Measurements from ENCODE around the gene KLHL29.

KLHL29 gene

GRCh38 chr2:23694058-23695045, 309.4 kb downstream of the KLHL29 start:
- Mint-ChIP-seq H3K9me3 (no peaks in the 10 kb centered on the region), H3K36me3 (ENCODE audit: low read depth) (no peaks in the 10 kb centered on the region), H3K27me3 (no peaks in the 10 kb centered on the region), H3K27ac (no peak overlapping the region), H3K4me1 (no peaks in the 10 kb centered on the region), H3K4me3 (no peak overlapping the region)
- ATAC-seq (no peak), DNase-seq (no peak)

- Mint-ChIP-seq H3K27ac (no peak overlapping the region), H3K9me3 (no peaks in the 10 kb centered on the region), H3K27me3 (no peaks in the 10 kb centered on the region), H3K4me3 (no peak overlapping the region), H3K4me1 (no peaks in the 10 kb centered on the region), H3K36me3 (ENCODE audit: low read depth) (no peaks in the 10 kb centered on the region)
- ATAC-seq = no peak
- DNase-seq = no peak
Measured at GRCh38 chr2:23695214-23695889, 310.4 kb downstream of the KLHL29 start.

- ATAC-seq = no peak
- H3K4me1 Mint-ChIP-seq = no peaks in the 10 kb centered on the region
- no peaks in the 10 kb centered on the region for H3K36me3 Mint-ChIP-seq (ENCODE audit: low read depth)
- H3K9me3 Mint-ChIP-seq = no peaks in the 10 kb centered on the region
- no peak overlapping the region for H3K4me3 Mint-ChIP-seq
- DNase-seq = no peak
- no peak overlapping the region for H3K27ac Mint-ChIP-seq
- no peaks in the 10 kb centered on the region for H3K27me3 Mint-ChIP-seq
Measured at GRCh38 chr2:23695890-23696751, 311.1 kb downstream of the KLHL29 start.

GRCh38 chr2:23696752-23697045, 311.7 kb downstream of the KLHL29 start:
- Mint-ChIP-seq H3K36me3 (ENCODE audit: low read depth) (no peaks in the 10 kb centered on the region), H3K27me3 (no peaks in the 10 kb centered on the region), H3K9me3 (no peaks in the 10 kb centered on the region), H3K4me1 (no peaks in the 10 kb centered on the region), H3K4me3 (no peak overlapping the region), H3K27ac (no peak overlapping the region)
- DNase-seq = no peak
- ATAC-seq = no peak

GRCh38 chr2:23697256-23698075, 312.5 kb downstream of the KLHL29 start:
- ATAC-seq (no peak), DNase-seq (no peak)
- no peaks in the 10 kb centered on the region for H3K4me1 Mint-ChIP-seq
- H3K9me3 Mint-ChIP-seq = no peaks in the 10 kb centered on the region
- H3K4me3 Mint-ChIP-seq = no peak overlapping the region
- no peaks in the 10 kb centered on the region for H3K36me3 Mint-ChIP-seq (ENCODE audit: low read depth)
- H3K27ac Mint-ChIP-seq = no peak overlapping the region
- no peaks in the 10 kb centered on the region for H3K27me3 Mint-ChIP-seq

- ATAC-seq (no peak), DNase-seq (no peak)
- Mint-ChIP-seq H3K9me3 (no peaks in the 10 kb centered on the region), H3K4me3 (no peak overlapping the region), H3K36me3 (ENCODE audit: low read depth) (no peaks in the 10 kb centered on the region), H3K4me1 (no peaks in the 10 kb centered on the region), H3K27me3 (no peaks in the 10 kb centered on the region), H3K27ac (no peak overlapping the region)
Measured at GRCh38 chr2:23698116-23698693, 313.2 kb downstream of the KLHL29 start.

GRCh38 chr2:23698721-23699579, 314.0 kb downstream of the KLHL29 start:
- DNase-seq = no peak
- Mint-ChIP-seq H3K27ac (no peak overlapping the region), H3K4me1 (no peaks in the 10 kb centered on the region), H3K36me3 (ENCODE audit: low read depth) (no peaks in the 10 kb centered on the region), H3K27me3 (no peaks in the 10 kb centered on the region), H3K9me3 (no peaks in the 10 kb centered on the region), H3K4me3 (no peak overlapping the region)
- ATAC-seq = no peak

GRCh38 chr2:23699580-23699925, 314.6 kb downstream of the KLHL29 start:
- H3K27ac Mint-ChIP-seq = no peak overlapping the region

GRCh38 chr2:23700627-23701026, 315.6 kb downstream of the KLHL29 start:
- Mint-ChIP-seq H3K27ac (no peak overlapping the region), H3K4me1 (no peaks in the 10 kb centered on the region), H3K9me3 (no peaks in the 10 kb centered on the region), H3K36me3 (ENCODE audit: low read depth) (no peaks in the 10 kb centered on the region), H3K4me3 (no peak overlapping the region), H3K27me3 (no peaks in the 10 kb centered on the region)
- DNase-seq (no peak), ATAC-seq (no peak)

More at GRCh38 chr2:23699580-23699925, 314.6 kb downstream of the KLHL29 start:
- H3K9me3 Mint-ChIP-seq = no peaks in the 10 kb centered on the region
- ATAC-seq = no peak
- no peaks in the 10 kb centered on the region for H3K4me1 Mint-ChIP-seq
- no peak for DNase-seq
- no peaks in the 10 kb centered on the region for H3K27me3 Mint-ChIP-seq
- no peaks in the 10 kb centered on the region for H3K36me3 Mint-ChIP-seq (ENCODE audit: low read depth)
- no peak overlapping the region for H3K4me3 Mint-ChIP-seq

- ATAC-seq (no peak), DNase-seq (no peak)
- no peaks in the 10 kb centered on the region for H3K36me3 Mint-ChIP-seq (ENCODE audit: low read depth)
- H3K27me3 Mint-ChIP-seq = no peaks in the 10 kb centered on the region
- H3K27ac Mint-ChIP-seq = no peak overlapping the region
- no peaks in the 10 kb centered on the region for H3K9me3 Mint-ChIP-seq
- no peak overlapping the region for H3K4me3 Mint-ChIP-seq
- H3K4me1 Mint-ChIP-seq = no peaks in the 10 kb centered on the region
Measured at GRCh38 chr2:23703037-23703582, 318.1 kb downstream of the KLHL29 start.

- H3K4me1 Mint-ChIP-seq = no peaks in the 10 kb centered on the region
- H3K36me3 Mint-ChIP-seq (ENCODE audit: low read depth) = peaks cover 5% of the 10 kb centered on the region
- no peak overlapping the region for H3K27ac Mint-ChIP-seq
- H3K4me3 Mint-ChIP-seq = no peak overlapping the region
- H3K27me3 Mint-ChIP-seq = no peaks in the 10 kb centered on the region
- H3K9me3 Mint-ChIP-seq = no peaks in the 10 kb centered on the region
- ATAC-seq = no peak
- no peak for DNase-seq
Measured at GRCh38 chr2:23703583-23704385, 318.8 kb downstream of the KLHL29 start.
